K562 (cell line): ENCODE data around the gene PCARE.

Experiments used
- HOMEZ ChIP-seq: fragments of 250-450 bp; sonication (Bioruptor Pico); IDR thresholded peaks from 2 replicates; pipeline ENCODE4 v1.4.0; 2020; ENCODE audit warnings: mild to moderate bottlenecking, moderate library complexity
- MCM7 ChIP-seq, 2 experiments: fragments of 450-650 bp; IDR thresholded peaks; 2 replicates each; pipeline ENCODE4 v1.6.1; 2016 to 2018

GRCh38 chr2:29033172-29033571, 41.2 kb downstream of the PCARE start:
- TF ChIP-seq MCM7 (IDR thresholded peaks at IDR 0.05) (no peak), HOMEZ (no peak)
